Measurements from ENCODE around the gene PECR. TPM values are rescaled to one million over a fixed set of nuclear protein-coding genes. Genes with fewer than 3 reads are reported as not detected.

PECR gene
- total RNA-seq, 3 donors from 2014 or later: 6.3 to 62.7 (median 10.2) TPM

DNA sequence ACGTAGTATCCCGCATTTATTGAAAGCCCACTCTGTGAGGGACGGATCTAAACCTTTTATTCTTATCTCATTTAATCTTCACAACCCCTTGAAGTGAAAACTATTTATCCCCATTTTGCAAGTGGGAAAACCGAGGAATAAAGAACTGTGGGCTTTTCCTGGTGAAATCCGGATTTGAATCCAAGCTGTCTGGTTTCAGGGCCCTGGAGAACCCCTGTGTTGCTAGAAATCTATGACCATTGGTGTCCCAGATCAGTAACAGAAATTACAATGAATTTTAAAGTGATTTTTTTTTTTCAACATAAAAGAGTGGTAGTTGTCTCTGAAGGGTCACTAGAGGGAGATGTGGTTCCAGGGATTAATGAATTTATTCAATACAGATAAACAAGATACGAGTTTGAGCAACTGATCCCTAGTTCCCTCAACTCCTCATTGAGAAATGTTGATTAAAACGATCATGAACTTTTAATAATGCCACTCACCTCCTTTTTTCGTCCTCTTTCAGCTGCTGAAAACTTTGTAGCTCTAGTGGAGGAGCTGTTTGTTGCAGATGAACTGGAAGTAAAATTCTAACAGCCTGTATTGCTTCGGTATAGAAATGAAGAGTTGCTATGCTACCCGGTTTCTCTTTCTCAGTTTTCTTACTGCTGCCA is 28.5 kb upstream of the PECR start:
- H3K36me3 ChIP-seq: no peaks in the 10 kb centered on the region
- H3K4me3 ChIP-seq: peak overlapping the region; percentile 76 to 92 (median 79)
- H3K4me1 ChIP-seq: peaks cover 0 to 14% of the 10 kb centered on the region in 2 donors
- no peaks in the 10 kb centered on the region for H3K27me3 ChIP-seq
- intact Hi-C loops (cut with DNase I; ENCODE audit: low total_unique reads): loop anchor here (10.0 kb wide), 1 partner anchor 555 kb away; no protein-coding TSS in a partner anchor
- H3K9me3 ChIP-seq: no peaks in the 10 kb centered on the region
- TF ChIP-seq POLR2A (IDR thresholded peaks at IDR 0.05): no peak
- TF ChIP-seq POLR2AphosphoS5 (IDR thresholded peaks at IDR 0.05): no peak
- TF ChIP-seq, protein P1, sequence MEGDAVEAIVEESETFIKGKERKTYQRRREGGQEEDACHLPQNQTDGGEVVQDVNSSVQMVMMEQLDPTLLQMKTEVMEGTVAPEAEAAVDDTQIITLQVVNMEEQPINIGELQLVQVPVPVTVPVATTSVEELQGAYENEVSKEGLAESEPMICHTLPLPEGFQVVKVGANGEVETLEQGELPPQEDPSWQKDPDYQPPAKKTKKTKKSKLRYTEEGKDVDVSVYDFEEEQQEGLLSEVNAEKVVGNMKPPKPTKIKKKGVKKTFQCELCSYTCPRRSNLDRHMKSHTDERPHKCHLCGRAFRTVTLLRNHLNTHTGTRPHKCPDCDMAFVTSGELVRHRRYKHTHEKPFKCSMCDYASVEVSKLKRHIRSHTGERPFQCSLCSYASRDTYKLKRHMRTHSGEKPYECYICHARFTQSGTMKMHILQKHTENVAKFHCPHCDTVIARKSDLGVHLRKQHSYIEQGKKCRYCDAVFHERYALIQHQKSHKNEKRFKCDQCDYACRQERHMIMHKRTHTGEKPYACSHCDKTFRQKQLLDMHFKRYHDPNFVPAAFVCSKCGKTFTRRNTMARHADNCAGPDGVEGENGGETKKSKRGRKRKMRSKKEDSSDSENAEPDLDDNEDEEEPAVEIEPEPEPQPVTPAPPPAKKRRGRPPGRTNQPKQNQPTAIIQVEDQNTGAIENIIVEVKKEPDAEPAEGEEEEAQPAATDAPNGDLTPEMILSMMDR (IDR thresholded peaks at IDR 0.05): peak; percentile 12 to 47 (median 35)
- no peak for DNase-seq (ENCODE audit: low spot score in 2 of 2)
- peak overlapping the region; percentile 91 to 94 for H3K27ac ChIP-seq

DNA sequence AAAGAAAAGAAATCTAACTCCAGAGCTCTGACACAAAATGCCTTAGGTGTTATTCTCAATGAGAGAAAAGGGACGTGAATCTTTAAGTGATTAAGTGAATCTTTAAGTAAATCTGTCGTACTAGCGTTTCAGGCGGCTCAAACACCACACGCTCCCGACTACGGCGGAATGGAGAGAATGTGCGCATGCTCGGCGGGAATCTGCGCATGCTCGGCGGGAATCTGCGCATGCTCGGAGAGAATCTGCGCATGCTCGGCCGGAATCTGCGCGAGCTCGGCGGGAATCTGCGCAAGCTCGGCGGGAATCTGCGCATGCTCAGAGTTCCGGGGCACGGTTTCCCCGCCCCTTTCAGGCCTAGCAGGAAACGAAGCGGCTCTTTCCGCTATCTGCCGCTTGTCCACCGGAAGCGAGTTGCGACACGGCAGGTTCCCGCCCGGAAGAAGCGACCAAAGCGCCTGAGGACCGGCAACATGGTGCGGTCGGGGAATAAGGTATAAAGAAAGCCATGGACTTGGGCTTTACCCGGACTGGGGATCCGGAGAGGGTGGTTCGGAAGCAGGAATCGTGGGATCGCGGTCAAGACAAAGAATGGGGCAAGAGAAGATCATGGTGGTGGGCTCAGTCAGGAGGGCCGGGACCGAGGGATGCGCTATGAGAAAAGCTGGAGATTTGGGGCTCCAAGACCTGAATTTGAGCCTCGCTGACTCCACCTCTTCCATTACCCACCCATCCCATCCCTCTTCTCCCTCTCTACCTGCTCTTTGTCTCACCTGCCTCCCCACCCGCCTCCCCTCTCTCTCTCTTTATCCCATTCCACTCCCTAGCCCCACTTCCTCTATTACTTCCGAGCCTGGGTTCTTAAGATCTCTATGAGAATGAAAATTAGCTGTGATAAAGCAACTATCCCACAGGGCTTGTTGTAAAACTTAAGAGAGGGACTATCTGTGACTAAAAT is 27.6 kb upstream of the PECR start, which contains the start of gene XRCC5:
TSS of gene XRCC5 (plus strand) at position 382 of the 955 bp plus-strand sequence. CDS start at position 471, 89 bp downstream.
- H3K4me3 ChIP-seq: peak within 1 kb of the TSS; percentile 76 to 92 (median 79)
- peak; percentile 93 to 97 for DNase-seq (ENCODE audit: low spot score in 2 of 2)
- peaks cover 0 to 14% of the 10 kb centered on the region in 2 donors for H3K4me1 ChIP-seq
- no peaks in the 10 kb centered on the region for H3K27me3 ChIP-seq
- intact Hi-C loops (cut with DNase I; ENCODE audit: low total_unique reads): loop anchor here (10.0 kb wide), 1 partner anchor 556 kb away; no protein-coding TSS in a partner anchor
- no peaks in the 10 kb centered on the region for H3K36me3 ChIP-seq
- TF ChIP-seq, protein P1 (IDR thresholded peaks at IDR 0.05): no peak
- TF ChIP-seq POLR2A (IDR thresholded peaks at IDR 0.05) (peak; percentile 47), POLR2AphosphoS5 (IDR thresholded peaks at IDR 0.05) (peak; percentile 87 to 98 (median 93))
- peak within 1 kb of the TSS; percentile 91 to 94 for H3K27ac ChIP-seq
- no peaks in the 10 kb centered on the region for H3K9me3 ChIP-seq

DNA sequence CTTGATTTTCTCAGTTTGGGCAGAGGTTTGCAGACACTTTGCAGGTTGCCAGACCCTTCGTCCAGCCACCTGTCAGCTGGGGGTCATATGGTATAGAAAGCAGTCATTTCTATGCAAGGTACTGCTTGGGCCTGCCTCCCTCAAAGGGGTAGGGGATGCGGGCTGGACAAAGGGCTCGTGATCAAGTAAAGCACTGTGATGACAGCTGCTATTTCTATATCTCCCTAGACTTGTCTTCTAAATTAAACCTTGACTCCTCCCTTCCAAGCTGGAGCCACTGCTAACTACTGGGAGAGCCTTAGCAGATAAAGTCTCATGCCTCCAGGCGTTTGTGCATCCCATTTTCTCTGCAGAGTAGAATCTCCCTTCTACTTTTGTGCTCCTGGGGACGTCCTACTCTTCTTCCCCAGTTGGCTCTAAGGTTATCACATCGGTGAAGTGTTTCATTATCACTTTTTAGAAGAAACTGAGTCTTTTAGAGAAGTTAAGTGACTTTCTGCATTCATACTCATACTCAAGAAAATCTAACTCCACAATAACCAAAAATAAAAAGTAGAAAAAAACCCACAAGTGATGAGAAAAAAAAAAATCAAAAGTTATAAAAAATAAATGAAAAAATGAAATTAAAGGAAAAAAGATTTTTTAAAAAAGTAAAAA is 26.8 kb upstream of the PECR start:
- Histone ChIP-seq H3K36me3 (no peaks in the 10 kb centered on the region), H3K4me1 (peaks cover 0 to 14% of the 10 kb centered on the region in 2 donors), H3K27ac (peak overlapping the region in 1 of 2 donors; percentile 91), H3K27me3 (no peaks in the 10 kb centered on the region), H3K4me3 (peak overlapping the region; percentile 76 to 92 (median 79)), H3K9me3 (no peaks in the 10 kb centered on the region)
- DNase-seq (ENCODE audit: low spot score in 2 of 2): no peak
- TF ChIP-seq, protein P1 (IDR thresholded peaks at IDR 0.05): no peak
- TF ChIP-seq POLR2AphosphoS5 (IDR thresholded peaks at IDR 0.05): no peak
- TF ChIP-seq POLR2A (IDR thresholded peaks at IDR 0.05): no peak
- intact Hi-C loops (cut with DNase I; ENCODE audit: low total_unique reads): loop anchor here (10.0 kb wide), 1 partner anchor 556 kb away; no protein-coding TSS in a partner anchor

DNA sequence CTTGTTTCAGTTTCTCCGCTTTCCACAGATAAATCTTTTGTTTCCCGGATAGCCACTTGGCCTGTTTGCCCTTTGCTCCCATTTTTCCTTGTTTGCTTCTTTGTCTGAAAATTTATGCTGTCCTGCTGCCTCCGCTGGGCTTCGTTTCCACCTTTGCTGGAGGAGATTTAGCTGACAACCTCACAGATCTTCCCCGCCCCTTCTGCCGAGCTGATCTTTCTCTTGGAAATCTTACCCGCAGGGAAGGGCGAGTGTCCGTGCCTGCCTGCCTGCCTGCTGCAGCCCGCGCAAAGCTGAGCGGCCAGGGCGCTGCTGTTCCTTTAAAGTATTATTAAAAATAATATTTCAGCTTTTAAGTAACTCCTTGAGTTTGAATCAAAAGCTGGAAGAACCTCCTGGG is 26.2 kb upstream of the PECR start:
- H3K9me3 ChIP-seq: no peaks in the 10 kb centered on the region
- H3K27me3 ChIP-seq: no peaks in the 10 kb centered on the region
- peaks cover 0 to 14% of the 10 kb centered on the region in 2 donors for H3K4me1 ChIP-seq
- TF ChIP-seq, protein P1 (IDR thresholded peaks at IDR 0.05): no peak
- TF ChIP-seq POLR2AphosphoS5 (IDR thresholded peaks at IDR 0.05) (no peak), POLR2A (IDR thresholded peaks at IDR 0.05) (no peak)
- no peak for DNase-seq (ENCODE audit: low spot score in 2 of 2)
- H3K4me3 ChIP-seq: peak overlapping the region in 1 of 3 donors; percentile 26
- peak overlapping the region in 1 of 2 donors; percentile 45 for H3K27ac ChIP-seq
- intact Hi-C loops (cut with DNase I; ENCODE audit: low total_unique reads): loop anchor here (10.0 kb wide), 1 partner anchor 557 kb away; no protein-coding TSS in a partner anchor
- no peaks in the 10 kb centered on the region for H3K36me3 ChIP-seq

All from breast epithelium (tissue), 4 donors.